HG02870 (cell line): ENCODE measurements around the gene ASMT.
"Not testable (repeated sequence)": the region's sequence is repeated elsewhere in the genome, so short reads cannot be mapped to it uniquely, and the experiment has no call there.

Experiments used
- ATAC-seq: cut with Tn5 transposase; IDR thresholded peaks from one replicate; pipeline ENCODE4 v1.9.1; 2021; ENCODE audit warnings: mild to moderate bottlenecking, moderate library complexity; ENCODE audit not compliant: unreplicated experiment

ASMT gene, protein sequence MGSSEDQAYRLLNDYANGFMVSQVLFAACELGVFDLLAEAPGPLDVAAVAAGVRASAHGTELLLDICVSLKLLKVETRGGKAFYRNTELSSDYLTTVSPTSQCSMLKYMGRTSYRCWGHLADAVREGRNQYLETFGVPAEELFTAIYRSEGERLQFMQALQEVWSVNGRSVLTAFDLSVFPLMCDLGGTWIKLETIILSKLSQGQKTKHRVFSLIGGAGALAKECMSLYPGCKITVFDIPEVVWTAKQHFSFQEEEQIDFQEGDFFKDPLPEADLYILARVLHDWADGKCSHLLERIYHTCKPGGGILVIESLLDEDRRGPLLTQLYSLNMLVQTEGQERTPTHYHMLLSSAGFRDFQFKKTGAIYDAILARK

DNA sequence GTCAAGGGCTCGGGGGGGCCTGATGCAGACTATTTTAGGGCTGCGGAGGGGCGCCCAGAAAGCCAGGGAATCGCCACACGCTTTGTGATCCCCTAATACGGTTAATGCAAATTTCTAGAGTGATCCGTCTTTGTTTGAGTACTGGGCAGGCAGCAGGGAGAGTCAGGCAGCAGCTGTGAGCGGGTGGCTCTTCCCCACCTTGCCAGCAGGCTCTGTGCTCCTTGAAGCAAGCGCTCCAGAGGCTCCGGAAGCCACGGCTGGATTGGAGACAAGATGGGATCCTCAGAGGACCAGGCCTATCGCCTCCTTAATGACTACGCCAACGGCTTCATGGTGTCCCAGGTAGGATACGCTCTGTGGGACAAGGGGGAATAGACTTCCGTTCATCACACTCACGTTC is at the start of gene ASMT:
ASMT (plus strand) TSS at position 133 of the 400 bp plus-strand sequence; CDS start at position 274, 141 bp downstream.
- no peak for ATAC-seq

DNA sequence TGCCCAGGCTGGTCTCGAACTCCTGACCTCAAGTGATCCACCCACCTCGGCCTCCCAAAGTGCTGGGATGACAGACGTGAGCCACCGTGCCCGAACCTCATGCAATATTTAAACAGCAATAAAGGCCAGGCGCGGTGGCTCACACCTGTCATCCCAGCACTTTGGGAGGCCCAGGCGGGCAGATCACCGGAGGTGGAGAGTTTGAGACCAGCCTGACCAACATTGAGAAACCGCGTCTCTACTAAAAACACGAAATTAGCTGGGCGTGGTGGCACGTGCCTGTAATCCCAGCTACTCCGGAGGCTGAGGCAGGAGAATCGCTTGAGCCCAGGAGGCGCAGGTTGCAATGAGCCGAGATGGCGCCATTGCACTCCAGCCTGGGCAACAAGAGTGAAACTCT is 40.7 kb upstream of the ASMT start:
- ATAC-seq, result not testable (repeated sequence)

DNA sequence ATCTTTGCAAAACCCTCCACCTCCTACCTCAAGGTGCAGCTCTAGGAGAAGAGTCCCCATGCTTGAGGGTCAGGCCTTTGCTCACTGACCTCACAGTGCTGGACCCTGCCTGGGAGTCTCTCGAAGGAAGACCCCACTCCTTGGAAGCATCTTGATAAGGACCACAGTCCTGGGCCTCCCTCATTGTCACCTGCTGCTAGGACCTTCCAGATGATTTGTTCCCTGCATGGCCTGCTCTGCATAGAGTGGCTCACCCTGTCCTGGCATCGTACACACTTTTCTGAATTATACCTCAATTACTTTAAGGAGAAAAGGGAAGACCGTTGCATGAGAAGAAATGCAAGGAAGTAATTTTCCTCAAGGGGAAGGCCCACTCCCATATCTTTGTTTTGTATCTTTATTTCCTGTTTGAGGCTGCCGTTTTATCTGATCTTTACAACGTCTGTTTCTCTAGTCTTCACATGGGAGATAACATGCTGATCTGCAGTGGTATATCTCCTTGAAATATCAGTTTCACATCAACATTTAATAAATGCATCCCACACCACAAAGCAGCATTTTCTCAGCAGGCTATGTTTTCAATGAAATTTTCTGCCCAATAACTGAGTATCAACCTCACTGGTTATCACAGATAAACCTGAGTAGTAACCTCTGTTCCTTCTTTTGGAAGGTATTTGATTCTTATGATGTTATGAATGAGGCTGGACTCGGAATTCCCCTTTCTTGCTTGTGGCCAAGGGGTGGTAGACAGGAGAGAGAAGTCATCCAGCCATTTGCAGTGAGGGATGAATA is 38.5 kb upstream of the ASMT start:
- no peak for ATAC-seq

DNA sequence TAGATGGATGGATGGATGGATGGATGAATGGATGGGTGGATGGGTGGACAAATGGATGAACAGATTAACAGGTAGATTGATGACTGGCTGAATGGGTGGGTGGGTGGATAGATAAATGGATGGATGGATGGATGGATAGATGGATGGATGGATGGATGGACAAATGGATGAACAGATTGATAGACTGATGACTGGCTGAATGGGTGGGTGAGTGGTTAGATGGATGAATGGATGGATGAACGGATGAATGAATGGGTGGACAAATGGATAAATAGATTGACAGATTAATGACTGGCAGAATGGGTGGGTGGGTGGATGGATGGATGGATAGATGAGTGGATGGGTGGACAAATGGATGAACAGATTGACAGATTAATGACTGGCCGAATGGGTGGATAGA is 37.0 kb upstream of the ASMT start:
- no peak for ATAC-seq

DNA sequence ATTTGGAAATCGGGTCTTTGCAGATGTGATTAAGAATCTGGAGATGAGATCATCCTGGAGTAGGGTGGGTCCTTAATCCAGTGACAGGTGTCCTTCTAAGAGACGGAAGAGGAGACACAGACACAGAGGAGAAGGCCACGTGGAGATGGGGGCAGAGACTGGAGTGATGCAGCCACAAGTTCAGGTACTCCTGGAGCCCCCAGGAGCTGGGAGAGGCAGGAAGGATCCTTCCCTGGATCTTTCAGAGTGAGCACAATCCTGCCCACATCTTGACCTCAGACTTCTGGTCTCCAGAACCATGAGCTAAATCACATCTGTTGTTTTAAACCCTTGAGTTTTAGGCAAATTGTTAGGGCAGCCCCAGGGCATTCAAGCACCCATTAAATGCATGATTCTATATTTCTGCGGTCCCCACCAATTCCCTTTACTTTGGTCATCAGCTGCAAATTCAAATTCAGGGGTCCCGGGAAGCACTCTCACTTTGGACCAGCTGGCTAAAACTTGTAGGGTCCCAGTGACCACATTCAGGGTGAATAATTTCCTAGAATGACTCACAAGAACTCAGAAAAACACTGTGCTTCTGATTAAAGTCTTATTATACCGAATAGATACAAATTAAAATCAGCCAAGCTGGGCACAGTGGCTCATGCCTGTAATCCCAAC is 36.2 kb upstream of the ASMT start:
- no peak for ATAC-seq

DNA sequence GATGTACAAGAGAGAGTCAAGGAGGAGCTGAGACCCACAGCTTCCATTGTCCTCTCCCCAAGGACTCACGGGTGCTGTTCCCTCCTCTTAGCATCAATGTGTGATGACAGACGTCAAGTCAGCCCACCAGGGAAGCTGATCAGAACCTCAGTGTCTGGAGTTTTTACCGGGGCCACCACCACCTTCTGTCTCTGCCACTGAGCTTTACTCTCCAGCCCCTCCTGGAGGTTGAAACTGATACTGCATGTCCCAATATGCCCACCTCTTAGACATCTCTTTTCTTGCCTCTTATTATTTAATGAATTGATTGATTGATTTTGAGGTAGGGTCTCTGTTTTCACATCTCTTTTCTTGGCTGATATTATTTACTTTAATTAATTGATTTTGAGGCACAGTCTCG is 33.7 kb upstream of the ASMT start:
- ATAC-seq, result no peak

DNA sequence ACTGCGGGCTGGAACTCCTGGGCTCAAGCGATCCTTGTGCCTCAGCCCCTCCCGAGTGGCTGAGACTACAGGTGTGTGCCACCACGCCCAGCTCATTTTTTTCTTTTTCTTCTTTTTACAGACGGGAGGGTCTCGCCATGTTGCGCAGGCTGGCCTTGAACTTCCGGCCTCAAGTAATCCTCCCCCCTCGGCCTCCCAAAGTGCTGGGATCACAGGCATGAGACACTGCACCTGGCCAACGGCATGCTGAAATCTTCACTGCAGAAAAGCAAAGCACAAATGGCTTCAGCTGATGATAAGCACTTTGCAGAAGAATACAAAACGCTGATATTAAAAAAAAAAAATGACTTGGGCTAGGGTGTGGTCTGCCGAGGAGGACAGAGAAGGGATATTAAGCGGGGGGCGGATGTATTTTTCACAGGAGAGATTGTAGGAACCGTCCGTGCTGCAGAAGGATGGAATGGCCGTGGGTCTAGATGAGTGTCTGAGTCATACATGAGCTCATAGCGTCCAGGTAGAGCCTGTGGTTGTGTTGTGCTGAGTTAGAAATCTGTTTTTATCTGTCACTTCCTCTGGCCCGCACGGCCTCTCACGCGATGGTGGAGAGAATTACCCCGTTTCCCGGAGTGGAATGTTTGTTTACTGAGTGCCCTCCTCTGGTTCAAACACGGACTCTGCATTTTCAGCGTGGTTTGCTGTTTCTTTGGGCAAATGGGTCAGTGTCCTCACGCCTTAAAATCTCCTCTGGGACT is 32.0 kb upstream of the ASMT start:
- ATAC-seq, result peak; percentile 83

DNA sequence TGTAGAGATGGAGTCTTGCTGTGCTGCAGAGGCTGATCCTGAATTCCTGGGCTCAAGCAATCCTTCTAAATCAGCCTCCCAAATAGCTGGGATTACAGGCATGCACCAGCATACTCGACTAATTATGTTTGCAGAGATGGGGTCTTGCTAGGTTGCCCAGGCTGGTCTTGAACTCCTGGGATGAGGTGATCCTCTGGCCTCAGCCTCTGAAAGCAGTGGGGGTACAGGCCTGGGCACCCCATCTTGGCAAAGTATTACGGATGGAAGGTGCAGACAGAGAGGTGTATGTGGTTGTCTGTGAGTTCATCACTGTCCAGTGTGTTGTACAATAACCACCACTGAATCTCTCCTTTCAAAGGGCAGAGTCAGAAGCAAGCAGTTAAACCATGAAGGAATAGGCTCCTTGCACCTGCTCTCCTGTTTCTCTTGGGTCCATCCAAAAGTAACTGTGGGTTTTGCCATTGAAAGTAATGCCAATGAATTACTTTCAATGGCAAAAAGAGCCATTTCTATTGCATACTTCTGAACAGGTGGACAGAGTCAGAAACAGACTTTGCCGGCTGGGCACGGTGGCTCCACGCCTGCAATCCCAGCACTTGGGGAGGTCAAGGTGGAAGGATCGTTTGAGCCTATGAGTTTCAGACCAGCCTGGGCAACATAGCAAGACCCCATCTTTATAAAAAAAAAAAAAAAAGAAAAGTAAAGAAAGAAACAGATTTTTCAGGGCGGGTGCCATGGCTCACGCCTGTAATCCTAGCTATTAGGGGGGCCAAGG is 30.4 kb upstream of the ASMT start:
- ATAC-seq, result no peak

DNA sequence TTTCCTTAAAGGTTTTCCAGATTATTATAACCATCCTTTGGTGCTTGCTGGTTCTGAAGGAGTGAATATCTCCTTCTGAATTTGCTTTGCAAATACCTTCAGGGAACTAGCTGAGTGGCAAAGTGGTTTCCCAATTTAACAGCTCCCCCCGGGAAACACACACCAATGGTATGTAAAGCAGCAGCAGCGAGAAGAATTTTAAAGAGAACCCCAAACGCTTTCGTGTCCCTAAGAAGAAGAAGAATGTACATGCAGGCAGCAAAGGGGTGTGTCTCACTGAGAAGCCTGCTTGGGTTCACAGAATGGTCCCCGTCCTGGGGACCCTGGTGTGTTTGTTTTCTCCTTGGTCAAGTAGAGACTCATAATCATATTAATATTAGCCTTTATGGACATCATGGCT is 27.7 kb upstream of the ASMT start:
- ATAC-seq, result no peak

DNA sequence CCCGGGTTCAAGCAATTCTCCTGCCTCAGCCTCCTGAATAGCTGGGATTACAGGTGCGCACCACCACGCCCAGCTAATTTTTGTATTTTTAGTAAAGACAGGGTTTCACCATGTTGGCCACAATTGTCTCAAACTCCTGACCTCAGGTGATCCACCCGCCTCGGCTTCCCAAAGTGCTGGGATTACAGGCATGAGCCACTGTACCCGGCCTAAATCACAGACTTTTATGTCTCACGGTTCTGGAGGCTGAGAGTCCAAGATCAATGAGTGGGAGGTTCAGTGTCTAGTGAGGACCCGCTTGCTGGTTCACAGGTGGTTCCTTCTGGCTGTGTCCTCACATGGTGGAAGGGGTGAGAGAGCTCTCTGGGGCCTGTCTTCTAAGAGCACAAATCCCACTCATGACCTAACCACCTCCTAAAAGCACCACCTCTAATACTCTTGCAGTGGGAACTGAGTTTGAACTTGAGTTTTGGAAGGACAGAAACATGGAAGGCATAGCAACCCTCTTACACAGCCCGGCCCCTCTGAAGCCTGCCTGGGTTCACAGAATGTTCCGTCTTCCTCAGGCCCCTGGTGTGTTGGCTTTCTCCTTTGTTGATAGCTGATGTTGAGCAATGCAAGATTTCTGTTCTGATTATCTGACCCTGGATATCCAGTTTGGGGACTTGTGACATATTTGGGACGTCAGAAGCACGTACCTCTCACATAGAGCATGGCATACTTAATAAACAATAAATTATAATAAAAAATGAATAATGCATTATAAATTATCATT is 25.3 kb upstream of the ASMT start:
- ATAC-seq, result no peak

DNA sequence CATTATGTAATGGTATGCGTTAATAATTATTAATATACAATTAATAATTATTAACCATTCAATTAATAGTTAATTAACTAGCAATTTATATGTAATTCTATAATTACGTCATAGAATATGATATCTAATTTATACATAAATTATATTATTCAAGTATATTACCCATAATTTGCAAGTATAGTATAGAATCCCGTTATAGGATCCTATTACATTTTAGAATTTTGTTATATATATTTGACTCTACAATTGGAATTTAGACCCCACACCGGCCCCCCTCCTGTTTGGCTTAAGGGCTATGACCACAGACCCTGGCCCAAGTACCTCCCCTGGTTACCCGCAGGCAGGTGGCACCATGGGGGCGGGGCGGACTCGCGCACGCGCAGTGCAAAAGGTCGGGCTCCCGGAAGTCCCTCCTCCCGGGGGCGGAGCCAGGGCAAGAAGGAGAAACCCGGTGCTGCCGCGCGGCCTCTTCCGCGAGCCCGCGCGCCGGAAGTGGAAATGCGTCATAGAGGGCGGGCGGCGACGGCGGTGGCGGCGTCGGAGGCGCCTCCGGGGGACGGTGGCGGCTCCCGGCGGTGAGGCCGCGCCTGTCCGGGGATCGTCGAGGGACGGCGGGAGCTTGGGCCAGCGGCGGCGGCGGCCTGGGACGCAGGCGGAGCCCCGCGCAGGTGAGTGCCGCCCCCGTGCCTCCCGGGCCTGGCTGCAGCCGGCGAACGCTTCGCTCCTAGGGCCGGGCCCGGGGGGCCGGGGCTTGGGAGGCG is 23.6 kb upstream of the ASMT start, which contains the start of gene AKAP17A:
AKAP17A (plus strand) TSS at position 503 of the 761 bp plus-strand sequence. CDS start 1,859 bp downstream, outside the sequence.
- peak; percentile 74 for ATAC-seq

DNA sequence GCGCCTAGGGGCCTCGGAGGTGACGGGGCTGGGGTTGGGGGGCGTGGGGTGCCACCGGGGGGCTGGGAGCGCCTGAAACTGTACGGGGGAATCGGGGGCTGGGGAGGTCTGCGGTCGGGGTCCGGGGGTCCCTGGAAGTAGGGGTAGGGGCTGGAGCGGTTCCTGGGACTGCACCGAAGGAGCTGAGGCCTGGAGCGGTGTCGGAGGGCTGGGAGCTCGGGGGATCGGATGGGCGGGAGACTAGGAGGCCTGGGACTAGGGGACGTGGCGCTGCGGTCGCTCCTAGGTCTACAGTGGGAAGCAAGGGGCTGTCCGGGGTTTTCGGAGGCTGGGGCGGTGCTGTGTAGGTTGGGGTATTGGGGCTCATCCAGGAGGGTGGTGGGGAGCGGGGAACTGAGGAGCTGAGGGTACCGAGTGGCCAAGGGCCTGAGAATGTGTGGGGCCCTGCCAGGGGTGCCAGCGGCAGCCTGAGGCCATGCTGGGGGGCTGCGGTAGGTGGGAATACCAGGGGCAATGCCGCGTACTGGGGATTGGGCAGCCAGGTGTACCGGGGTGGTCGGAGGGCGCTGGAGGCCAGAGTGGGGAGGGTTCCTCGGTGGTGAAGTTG is 22.9 kb upstream of the ASMT start:
- ATAC-seq, result no peak

DNA sequence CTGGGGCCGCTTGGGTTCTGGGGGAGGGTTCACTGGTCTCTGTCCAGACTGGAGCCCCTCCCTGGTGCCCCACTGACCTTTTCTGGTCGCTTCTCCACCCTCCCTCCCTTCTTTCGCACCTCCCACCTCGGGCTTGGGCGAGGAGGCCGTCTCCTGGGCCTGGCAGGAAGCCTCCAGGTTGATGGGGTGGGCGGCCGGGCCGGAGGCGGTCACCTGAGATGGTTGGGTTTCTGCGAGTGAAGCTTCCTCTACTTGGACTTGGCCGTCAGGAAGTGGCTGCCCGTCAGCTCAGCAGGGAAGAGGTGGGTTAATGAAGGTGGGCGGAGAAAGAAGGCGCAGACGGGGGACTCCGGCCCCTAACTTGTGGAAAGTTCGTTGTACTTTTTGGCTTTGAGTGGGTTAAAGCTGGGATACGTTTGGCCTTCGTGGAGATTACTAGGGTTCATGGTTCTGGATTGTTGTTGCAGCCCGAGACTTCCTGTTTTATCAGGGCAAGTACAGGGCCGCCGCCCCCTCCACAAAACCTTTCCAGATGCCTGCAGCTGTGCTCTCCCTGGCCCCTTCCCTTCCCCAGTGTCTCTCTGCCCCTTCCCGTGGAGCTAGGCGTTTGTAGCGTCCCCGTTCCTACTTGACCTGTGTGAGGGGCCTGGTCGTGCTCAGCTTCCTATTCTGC is 22.3 kb upstream of the ASMT start:
- peak; percentile 39 for ATAC-seq

DNA sequence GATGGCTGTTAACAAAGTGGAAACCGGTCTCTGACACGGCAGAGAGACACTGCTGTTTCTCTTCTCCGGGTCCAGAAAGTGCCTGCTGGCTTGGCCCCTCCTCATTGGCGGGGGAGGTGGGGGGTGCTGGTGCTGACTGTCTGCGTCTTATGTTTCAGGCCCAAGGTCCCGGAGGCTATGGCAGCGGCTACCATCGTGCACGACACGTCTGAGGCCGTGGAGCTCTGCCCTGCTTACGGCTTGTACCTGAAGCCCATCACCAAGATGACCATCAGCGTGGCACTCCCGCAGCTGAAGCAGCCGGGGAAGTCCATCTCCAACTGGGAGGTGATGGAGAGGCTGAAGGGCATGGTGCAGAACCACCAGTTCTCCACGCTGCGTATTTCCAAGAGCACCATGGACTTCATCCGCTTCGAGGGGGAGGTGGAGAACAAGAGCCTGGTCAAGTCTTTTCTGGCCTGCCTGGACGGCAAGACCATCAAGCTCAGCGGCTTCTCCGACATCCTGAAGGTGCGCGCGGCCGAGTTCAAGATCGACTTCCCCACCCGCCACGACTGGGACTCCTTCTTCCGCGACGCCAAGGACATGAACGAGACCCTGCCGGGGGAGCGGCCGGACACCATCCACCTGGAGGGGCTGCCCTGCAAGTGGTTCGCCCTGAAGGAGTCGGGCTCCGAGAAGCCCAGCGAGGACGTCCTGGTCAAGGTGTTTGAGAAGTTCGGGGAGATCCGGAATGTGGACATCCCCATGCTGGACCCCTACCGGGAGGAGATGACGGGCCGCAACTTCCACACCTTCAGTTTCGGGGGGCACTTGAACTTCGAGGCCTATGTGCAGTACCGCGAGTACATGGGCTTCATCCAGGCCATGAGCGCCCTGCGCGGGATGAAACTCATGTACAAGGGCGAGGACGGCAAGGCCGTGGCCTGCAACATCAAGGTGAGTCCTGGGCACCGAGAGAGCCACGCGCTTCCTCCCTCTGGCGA is 21.3 kb upstream of the ASMT start:
- ATAC-seq, result no peak

DNA sequence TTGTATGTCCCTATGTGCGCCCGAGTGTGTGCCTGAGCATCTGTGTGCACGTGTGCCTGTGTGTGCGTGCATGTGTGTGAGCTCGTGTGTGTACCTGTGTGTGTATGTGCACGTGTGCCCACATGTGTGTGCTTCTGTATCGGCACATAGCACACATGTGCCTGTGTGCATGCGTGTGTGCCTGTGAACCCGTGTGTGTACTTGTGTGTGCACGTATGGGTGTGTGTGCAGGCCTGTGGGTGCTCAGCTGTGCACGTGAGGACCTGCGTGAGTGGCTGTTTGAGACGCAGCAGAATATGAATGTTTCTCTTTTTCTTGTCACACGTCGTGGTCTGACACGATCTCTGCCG is 19.2 kb upstream of the ASMT start:
- no peak for ATAC-seq

DNA sequence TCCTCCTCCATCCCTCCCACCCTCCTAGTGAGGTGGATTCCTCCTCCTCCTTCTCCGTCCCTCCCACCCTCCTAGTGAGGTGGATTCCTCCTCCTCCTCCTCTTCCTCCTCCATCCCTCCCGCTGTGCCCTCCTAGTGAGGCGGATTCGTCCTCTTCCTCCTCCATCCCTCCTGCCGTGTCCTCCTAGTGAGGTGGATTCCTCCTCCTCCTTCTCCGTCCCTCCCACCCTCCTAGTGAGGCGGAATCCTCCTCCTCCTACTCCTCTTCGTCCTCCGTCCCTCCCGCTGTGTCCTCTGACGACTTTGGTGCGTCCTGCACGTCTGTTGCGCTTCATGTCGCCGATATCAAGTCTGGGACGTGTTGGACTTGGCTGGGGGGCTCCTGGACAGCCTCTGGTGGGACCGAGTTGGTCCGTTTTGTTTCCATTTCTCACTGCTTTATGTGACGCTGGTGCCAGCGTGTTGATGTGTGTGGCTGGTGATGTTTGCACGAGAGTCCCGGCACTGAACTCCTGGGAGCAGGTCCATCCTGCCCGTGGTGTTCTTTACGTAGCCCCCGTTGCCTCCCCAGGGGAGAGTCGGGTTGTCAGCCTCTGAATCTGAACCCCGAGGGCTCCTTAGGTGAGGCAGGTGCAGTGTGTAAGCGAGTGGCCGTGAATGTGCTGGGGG is 18.0 kb upstream of the ASMT start:
- ATAC-seq, result no peak
